GM19372 (cell line): ENCODE results near the gene IER3.

ENCODE experiments used
- ATAC-seq: cut with Tn5 transposase; IDR thresholded peaks from one replicate; pipeline ENCODE4 v1.9.1; 2021; ENCODE audit warnings: mild to moderate bottlenecking, low read depth, moderate library complexity; ENCODE audit not compliant: unreplicated experiment

The IER3 gene, protein sequence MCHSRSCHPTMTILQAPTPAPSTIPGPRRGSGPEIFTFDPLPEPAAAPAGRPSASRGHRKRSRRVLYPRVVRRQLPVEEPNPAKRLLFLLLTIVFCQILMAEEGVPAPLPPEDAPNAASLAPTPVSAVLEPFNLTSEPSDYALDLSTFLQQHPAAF

GRCh38 chr6:30744054-30744805 is at the start of gene IER3:
IER3 (minus strand) TSS chr6:30744547; CDS start chr6:30744518, 29 bp downstream.
- no peak for ATAC-seq

DNA sequence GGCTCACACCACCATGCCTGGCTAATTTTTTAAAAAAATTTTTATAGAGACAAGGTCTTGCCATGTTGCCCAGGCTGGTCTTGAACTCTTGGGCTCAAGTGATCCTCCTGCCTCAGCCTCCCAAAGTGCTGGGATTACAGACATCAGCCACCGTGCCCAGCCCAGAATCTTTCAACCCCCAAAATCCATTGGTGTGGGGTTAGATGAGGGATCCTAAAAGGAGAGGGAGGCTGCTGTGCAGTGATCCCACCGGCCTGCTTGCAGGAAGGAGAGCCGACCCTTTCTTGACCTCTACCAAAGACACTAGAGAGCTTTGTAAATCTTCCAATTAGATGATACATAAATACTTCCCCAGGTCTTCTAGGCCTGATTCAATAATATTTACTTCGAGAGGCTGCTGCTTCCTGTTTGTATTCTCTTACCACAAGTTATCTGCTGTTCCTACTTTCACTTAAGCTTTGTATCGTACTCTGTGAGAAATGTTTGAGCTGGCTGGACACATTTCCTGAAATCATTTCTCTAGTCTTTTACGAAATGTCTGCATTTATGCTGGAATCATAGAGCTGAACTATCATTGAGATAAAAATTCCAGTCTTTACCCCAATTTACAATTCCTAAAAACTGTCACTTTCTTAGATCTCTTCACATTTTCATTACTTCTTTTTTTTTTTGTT is 49.3 kb upstream of the IER3 start:
- no peak for ATAC-seq

GRCh38 chr6:30792786-30793185 is 48.4 kb upstream of the IER3 start:
- no peak for ATAC-seq

DNA sequence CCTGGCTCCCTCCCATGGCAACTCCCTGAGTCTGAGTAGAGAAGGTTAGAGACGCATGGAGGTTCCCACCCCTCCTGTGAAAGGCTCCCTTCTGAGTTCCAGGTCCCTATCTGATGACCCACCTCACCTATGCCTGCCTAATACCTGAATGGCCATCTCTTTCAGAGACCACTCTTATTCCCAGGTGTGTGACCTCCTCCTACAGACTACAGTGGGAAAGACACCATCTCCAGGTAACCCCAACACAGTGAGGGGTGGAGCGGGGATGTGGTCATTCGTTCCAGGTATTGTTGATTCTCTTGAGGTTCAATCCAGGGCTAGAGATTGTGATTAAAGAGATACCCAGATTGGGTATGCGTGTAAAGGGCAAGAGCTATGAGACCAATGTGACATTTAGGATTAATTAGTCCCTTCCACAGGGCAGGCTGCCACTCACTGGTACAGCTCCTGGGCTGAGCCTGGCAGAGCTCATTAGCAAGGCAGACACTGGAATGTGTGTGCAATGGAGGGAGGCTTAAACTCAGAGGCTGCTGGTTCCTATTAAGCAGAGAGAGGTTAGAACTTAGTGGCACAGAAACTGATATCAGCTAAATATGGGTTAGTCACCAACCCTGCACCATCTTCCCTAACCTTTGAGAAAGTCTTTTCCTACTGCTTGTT is 46.5 kb upstream of the IER3 start:
- ATAC-seq = no peak

DNA sequence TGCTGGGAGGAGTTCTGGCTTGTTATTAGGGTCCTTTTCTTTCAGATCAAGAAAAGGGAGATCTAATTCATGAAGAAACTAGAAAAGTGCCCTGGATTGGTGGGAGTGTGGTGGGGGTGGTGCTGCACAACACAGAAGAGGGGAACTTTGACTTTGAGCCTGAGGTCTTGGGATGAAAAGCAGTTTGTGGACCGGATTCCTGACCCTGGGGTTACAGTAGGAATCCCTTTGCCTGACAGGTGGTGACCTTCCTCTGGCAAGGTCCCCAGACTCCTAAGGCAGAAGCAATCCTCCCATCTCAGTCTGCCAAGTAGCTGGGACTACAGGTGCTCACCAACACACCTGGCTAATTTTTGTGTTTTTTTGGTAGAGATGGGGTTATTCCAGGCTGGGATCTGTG is 45.3 kb upstream of the IER3 start:
- ATAC-seq = no peak

GRCh38 chr6:30787954-30788353 is 43.6 kb upstream of the IER3 start:
- no peak for ATAC-seq

GRCh38 chr6:30782425-30783014 is 38.2 kb upstream of the IER3 start:
- no peak for ATAC-seq

DNA sequence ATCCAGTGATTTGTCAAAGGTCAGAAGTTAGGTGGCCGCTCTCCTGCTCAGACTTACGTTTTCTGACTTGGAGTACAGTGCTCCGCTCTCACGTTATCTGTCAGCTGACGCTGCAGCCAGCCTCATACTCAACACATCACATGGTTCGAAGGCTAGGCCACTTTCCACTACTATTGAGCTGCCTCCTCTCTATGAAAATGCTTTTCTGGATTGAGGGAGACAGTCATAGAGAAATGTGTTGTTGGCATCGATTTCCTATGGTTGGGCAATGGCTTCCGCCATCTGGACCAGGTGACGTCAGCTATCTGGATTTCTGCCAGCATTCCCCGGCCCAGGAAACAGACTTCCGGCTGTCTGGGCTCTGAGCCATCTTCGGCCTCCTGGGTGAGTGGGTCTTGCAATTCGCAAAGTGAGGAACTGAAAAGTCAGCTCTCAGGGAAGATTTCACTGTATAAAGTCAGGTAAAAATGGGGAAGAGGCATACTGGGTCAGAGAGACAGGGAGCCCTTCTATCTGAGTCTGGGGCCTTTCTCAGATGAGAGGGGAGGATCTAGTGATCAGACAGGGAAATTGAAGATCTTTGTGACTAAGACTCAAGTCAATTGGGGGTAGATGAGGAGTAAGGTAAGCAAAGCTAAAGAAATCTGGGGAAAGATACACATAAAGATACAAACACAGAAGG is 37.5 kb upstream of the IER3 start:
- ATAC-seq = no peak

DNA sequence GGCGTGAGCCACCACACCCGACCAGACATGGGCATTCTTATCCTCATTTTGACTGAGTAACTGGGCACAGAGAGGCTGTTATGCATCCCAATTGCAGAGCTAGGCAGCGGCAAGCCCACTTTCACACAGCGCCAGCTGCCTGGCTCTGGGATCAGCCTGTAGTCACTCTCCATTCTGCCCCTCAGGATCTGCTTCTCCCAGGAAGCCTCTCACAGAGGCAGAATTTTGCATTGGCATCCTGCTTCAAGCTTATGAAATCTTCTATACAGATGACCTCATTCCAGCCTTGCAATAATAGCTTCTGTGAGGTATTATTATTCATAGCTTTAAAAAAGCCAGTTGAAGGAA is 37.0 kb upstream of the IER3 start:
- no peak for ATAC-seq

DNA sequence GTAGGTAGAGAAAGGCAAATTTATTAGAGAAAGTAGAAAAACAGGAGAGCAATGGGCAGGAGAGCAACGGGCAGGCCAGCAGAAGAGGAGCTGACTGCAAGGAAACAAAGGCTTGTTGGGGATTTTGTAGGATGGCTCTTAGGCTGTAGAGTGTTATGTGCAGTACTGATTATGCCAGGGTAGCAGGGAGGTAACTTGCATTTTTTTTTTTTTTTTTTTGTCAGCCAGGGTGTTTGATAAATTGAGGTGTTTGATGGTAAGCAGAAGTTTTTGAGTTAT is 36.2 kb upstream of the IER3 start:
- ATAC-seq = no peak

- no peak for ATAC-seq
These were observed 35.7 kb upstream of the IER3 start for GRCh38 chr6:30779850-30780641.

DNA sequence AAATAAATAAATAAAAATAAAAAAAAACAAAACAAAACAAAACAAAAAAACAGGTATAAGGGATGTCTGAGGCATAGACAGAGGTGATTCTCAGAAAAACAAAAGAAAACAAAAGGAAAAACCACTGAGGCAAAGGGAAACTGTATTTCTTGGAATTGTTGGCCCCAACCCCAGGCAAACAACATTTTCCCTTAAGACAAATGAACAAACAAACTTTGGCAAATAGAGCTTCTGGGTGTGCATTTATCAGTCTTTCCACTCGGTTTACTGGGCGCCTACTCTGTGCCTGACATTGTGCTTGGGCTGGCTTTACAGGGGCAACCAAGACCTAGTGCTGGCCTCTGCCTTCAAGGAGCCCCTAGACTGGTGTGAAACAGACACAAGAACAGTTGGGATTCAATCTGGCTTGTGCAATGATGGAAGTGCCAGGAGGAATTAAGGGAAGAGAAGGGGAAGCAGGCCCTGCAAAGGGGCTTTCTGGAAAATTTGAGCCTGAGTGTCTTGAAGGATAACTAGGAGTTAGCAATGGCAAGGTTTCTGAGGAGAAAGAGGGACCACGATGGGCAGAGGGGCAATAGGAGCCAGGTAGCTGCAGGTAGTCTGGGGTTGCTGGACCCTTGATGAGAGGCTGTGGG is 33.8 kb upstream of the IER3 start:
- no peak for ATAC-seq

DNA sequence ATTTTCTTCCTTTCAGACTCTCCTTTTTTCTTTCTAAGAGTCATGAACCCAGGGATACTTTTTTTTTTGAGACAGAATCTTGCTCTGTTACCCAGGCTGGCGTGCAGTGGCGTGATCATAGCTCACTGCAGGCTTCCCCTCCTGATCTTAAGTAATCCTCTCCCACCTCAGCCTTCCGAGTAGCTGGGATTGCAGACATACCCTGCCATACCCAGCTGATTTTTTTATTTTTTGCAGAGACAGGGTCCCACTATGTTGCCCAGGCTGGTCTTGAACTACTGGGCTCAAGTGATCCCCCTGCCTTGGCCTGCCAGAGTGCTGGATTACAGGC is 32.8 kb upstream of the IER3 start:
- no peak for ATAC-seq

- ATAC-seq = no peak
These were observed 32.2 kb upstream of the IER3 start for GRCh38 chr6:30776390-30777154.

DNA sequence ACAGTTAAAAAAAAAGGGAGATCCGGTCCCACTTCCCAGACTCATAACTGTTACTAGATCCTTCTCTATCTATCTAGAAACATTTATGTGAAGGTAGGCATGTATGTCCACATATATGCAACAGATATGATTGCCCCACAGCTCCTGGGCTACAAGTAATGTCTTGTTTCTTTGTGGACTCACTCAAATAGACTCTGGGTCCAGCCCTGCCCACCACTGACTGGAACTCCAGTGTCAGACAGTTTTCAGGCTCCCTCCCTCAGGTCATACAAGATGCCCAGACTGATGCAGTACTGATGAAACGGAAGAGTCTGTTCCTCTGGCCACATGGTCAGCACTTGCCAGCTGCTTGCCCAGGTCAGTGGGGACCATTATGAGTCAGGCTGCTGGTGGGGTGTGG is 30.8 kb upstream of the IER3 start:
- ATAC-seq = no peak

- ATAC-seq = no peak
These were observed 30.4 kb upstream of the IER3 start for GRCh38 chr6:30774701-30775100.

GRCh38 chr6:30770592-30770991 is 26.2 kb upstream of the IER3 start:
- no peak for ATAC-seq

GRCh38 chr6:30769853-30770524 is 25.6 kb upstream of the IER3 start:
- no peak for ATAC-seq
